ENCODE results near the gene CSGALNACT2. TPM values are rescaled to one million over a fixed set of nuclear protein-coding genes. Genes with fewer than 3 reads are reported as not detected.

CSGALNACT2 gene
- total RNA-seq, 1 experiment from 2014 or later = 5.1 TPM

- no peak for ATAC-seq
- ChIA-PET CTCF (interaction anchor here (1.2 kb wide), 1 partner anchor 34 kb away, joined by 3 read pairs; no protein-coding TSS in a partner anchor), POLR2A (no interaction called here)
- DNase-seq (ENCODE audit: low spot score) = no peak
- TF ChIP-seq IRF2 (CRISPR knock-in tag; IDR thresholded peaks at IDR 0.05; ENCODE audit: borderline replicate concordance, low read depth) = no peak
- TF ChIP-seq ZNF219 (CRISPR knock-in tag; IDR thresholded peaks at IDR 0.05; ENCODE audit: borderline replicate concordance) = no peak
- TF ChIP-seq HMGA2 (CRISPR knock-in tag; IDR thresholded peaks at IDR 0.05) = no peak
- no peak for TF ChIP-seq NR3C1 (CRISPR knock-in tag; conservative IDR thresholded peaks at IDR 0.05; ENCODE audit: low read depth)
- no peak for TF ChIP-seq E2F4 (CRISPR knock-in tag; IDR thresholded peaks at IDR 0.05; ENCODE audit: borderline replicate concordance, low read depth)
- TF ChIP-seq GRHL2 (CRISPR knock-in tag; IDR thresholded peaks at IDR 0.05; ENCODE audit: insufficient replicate concordance, severe bottlenecking) = no peak
- no peak for TF ChIP-seq ESRRA (CRISPR knock-in tag; IDR thresholded peaks at IDR 0.05; ENCODE audit: borderline replicate concordance)
- no peak for TF ChIP-seq SMAD3 (CRISPR knock-in tag; IDR thresholded peaks at IDR 0.05; ENCODE audit: borderline replicate concordance)
- TF ChIP-seq PREB (CRISPR knock-in tag; IDR thresholded peaks at IDR 0.05; ENCODE audit: borderline replicate concordance) = no peak
- no peak for TF ChIP-seq CTCF (IDR thresholded peaks at IDR 0.05)
- Mint-ChIP-seq H3K27ac (no peak overlapping the region), H3K4me1 (no peaks in the 10 kb centered on the region), H3K4me3 (no peak overlapping the region), H3K27me3 (ENCODE audit: low read depth) (no peaks in the 10 kb centered on the region), H3K9me3 (no peaks in the 10 kb centered on the region), H3K36me3 (no peaks in the 10 kb centered on the region)
Observed at GRCh38 chr10:43112608-43112961, 25.7 kb upstream of the CSGALNACT2 start.

- DNase-seq (ENCODE audit: low spot score) (no peak), ATAC-seq (no peak; the same call in 1 of the 2 replicates)
- H3K4me1 Mint-ChIP-seq = no peaks in the 10 kb centered on the region
- H3K9me3 Mint-ChIP-seq = no peaks in the 10 kb centered on the region
- no peak overlapping the region for H3K27ac Mint-ChIP-seq
- no peaks in the 10 kb centered on the region for H3K36me3 Mint-ChIP-seq
- no peaks in the 10 kb centered on the region for H3K27me3 Mint-ChIP-seq (ENCODE audit: low read depth)
- H3K4me3 Mint-ChIP-seq = no peak overlapping the region
- CTCF ChIA-PET = interaction anchor here (1.2 kb wide), 1 partner anchor 35 kb away, joined by 3 read pairs; no protein-coding TSS in a partner anchor
- POLR2A ChIA-PET = no interaction called here
- TF ChIP-seq ZBTB21 (CRISPR knock-in tag; IDR thresholded peaks at IDR 0.05; ENCODE audit: borderline replicate concordance) (no peak), ZNF232 (CRISPR knock-in tag; IDR thresholded peaks at IDR 0.05) (no peak), ZNF219 (CRISPR knock-in tag; IDR thresholded peaks at IDR 0.05; ENCODE audit: borderline replicate concordance) (no peak), NFE2L1 (CRISPR knock-in tag; IDR thresholded peaks at IDR 0.05) (no peak), TCF7 (CRISPR knock-in tag; IDR thresholded peaks at IDR 0.05; ENCODE audit: low read depth) (no peak), ZMAT4 (CRISPR knock-in tag; IDR thresholded peaks at IDR 0.05) (no peak), USF1 (CRISPR knock-in tag; IDR thresholded peaks at IDR 0.05) (no peak), ZNF121 (CRISPR knock-in tag; IDR thresholded peaks at IDR 0.05) (no peak), FOXK1 (CRISPR knock-in tag; IDR thresholded peaks at IDR 0.05) (no peak), EMX1 (CRISPR knock-in tag; IDR thresholded peaks at IDR 0.05) (no peak)
Observed at GRCh38 chr10:43113201-43114087, 24.8 kb upstream of the CSGALNACT2 start.
